Measurements from ENCODE around the gene CD44. TPM values are rescaled to one million over a fixed set of nuclear protein-coding genes. Genes with fewer than 3 reads are reported as not detected.

CD44 gene
- total RNA-seq, 1 experiment from 2014 or later: 61.4 TPM

DNA sequence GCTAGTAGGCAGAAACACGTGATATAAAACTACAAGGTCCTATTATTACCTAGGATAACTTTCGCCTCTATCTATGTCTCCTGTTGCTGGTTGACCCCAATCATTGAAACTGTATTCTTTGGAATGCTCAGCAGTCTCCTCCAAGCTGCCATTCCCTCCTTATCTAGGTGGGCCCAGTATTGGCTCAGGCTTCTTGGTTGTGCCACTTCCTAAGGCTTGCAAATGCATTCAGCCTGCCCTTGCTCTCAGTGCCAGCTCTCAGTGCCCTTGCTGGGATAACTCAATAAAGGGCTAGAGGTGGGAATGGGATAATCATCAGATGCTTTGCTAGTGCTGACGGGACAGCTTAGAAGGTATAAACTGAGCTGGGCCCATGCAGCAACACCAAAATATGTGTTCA is 13.6 kb downstream of the CD44 start:
- peaks cover 35% of the 10 kb centered on the region for H3K4me1 ChIP-seq
- no peaks in the 10 kb centered on the region for H3K27me3 ChIP-seq (replicated peaks; ENCODE audit: control insufficient read depth, insufficient read depth, low read length)
- BruUV-seq (replicated peaks): no TSS peak
- Mint-ChIP-seq H3K36me3 (ENCODE audit: insufficient read depth, unreplicated experiment) (no peaks in the 10 kb centered on the region), H3K4me1 (ENCODE audit: low read depth, unreplicated experiment) (peaks cover 30% of the 10 kb centered on the region), H3K27me3 (ENCODE audit: insufficient read depth, unreplicated experiment) (no peaks in the 10 kb centered on the region), H3K27ac (ENCODE audit: unreplicated experiment) (peak overlapping the region; percentile 80), H3K9me3 (ENCODE audit: unreplicated experiment) (no peaks in the 10 kb centered on the region), H3K4me3 (ENCODE audit: unreplicated experiment) (no peak overlapping the region)
- CTCF ChIA-PET: interaction anchor here (0.8 to 1.3 kb wide), 3 partner anchors 12 to 670 kb away, joined by 3 to 7 read pairs (median 3); no protein-coding TSS in a partner anchor
- no peak overlapping the region for H3K4me3 ChIP-seq (ENCODE audit: low read depth, low read length)
- POLR2A ChIA-PET: interaction anchor here (0.6 kb wide), 1 partner anchor 544 kb away, joined by 4 read pairs; no protein-coding TSS in a partner anchor
- H3K9me3 ChIP-seq: no peaks in the 10 kb centered on the region
- TF ChIP-seq CTCF (IDR thresholded peaks at IDR 0.05; ENCODE audit: insufficient read depth in 1 of 2, low read depth in 1 of 2, low read length in 1 of 2, severe bottlenecking in 1 of 2, unreplicated experiment in 1 of 2): no peak
- DNase-seq: no peak
- H3K36me3 ChIP-seq (ENCODE audit: control insufficient read depth, insufficient read depth, low read length): no peaks in the 10 kb centered on the region
- intact Hi-C loops (cut with micrococcal nuclease; ENCODE audit: unreplicated experiment): loop anchor here (1.0 to 5.0 kb wide), 4 partner anchors 21 to 250 kb away; no protein-coding TSS in a partner anchor

- intact Hi-C loops (cut with micrococcal nuclease; ENCODE audit: unreplicated experiment): loop anchor here (5.0 kb wide), 3 partner anchors 39 to 249 kb away; no protein-coding TSS in a partner anchor
- no peak overlapping the region for H3K4me3 ChIP-seq (ENCODE audit: low read depth, low read length)
- H3K4me1 Mint-ChIP-seq (ENCODE audit: low read depth, unreplicated experiment): peaks cover 30% of the 10 kb centered on the region
- no peaks in the 10 kb centered on the region for H3K27me3 ChIP-seq (replicated peaks; ENCODE audit: control insufficient read depth, insufficient read depth, low read length)
- no peak overlapping the region for H3K4me3 Mint-ChIP-seq (ENCODE audit: unreplicated experiment)
- no peaks in the 10 kb centered on the region for H3K27me3 Mint-ChIP-seq (ENCODE audit: insufficient read depth, unreplicated experiment)
- POLR2A ChIA-PET: no interaction called here
- H3K9me3 Mint-ChIP-seq (ENCODE audit: unreplicated experiment): no peaks in the 10 kb centered on the region
- H3K4me1 ChIP-seq: peaks cover 35% of the 10 kb centered on the region
- CTCF ChIA-PET: no interaction called here
- no peaks in the 10 kb centered on the region for H3K36me3 ChIP-seq (ENCODE audit: control insufficient read depth, insufficient read depth, low read length)
- no peaks in the 10 kb centered on the region for H3K36me3 Mint-ChIP-seq (ENCODE audit: insufficient read depth, unreplicated experiment)
- no peak for TF ChIP-seq CTCF (IDR thresholded peaks at IDR 0.05; ENCODE audit: insufficient read depth in 1 of 2, low read depth in 1 of 2, low read length in 1 of 2, severe bottlenecking in 1 of 2, unreplicated experiment in 1 of 2)
- no TSS peak for BruUV-seq (replicated peaks)
- H3K27ac Mint-ChIP-seq (ENCODE audit: unreplicated experiment): peak overlapping the region; percentile 80
- no peaks in the 10 kb centered on the region for H3K9me3 ChIP-seq
- DNase-seq: no peak
These were observed 14.3 kb downstream of the CD44 start for GRCh38 chr11:35153280-35153679.

DNA sequence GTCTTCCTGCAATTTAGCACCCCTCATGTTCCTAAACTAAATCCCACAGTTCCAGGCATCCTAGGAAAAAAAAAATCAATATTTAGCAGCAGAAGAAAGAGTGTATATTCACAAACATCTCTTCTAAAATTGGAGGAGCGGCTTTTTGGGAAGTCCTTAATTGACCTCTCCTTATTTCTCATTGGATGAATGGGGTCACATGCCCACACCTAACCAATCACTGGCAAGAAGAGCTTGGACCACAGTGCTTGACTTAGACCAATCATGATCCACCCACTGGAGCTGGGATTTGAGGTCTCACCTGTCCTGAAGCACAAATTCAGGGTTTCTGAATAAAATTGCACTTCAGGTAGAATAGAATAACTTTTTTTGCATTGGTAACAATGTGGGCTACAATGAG is 16.0 kb downstream of the CD44 start:
- TF ChIP-seq CTCF (IDR thresholded peaks at IDR 0.05; ENCODE audit: insufficient read depth in 1 of 2, low read depth in 1 of 2, low read length in 1 of 2, severe bottlenecking in 1 of 2, unreplicated experiment in 1 of 2): no peak
- no peak overlapping the region for H3K4me3 Mint-ChIP-seq (ENCODE audit: unreplicated experiment)
- H3K27me3 ChIP-seq (replicated peaks; ENCODE audit: control insufficient read depth, insufficient read depth, low read length): no peaks in the 10 kb centered on the region
- intact Hi-C loops (cut with micrococcal nuclease; ENCODE audit: unreplicated experiment): loop anchor here (5.0 kb wide), 3 partner anchors 37 to 247 kb away; no protein-coding TSS in a partner anchor
- H3K9me3 Mint-ChIP-seq (ENCODE audit: unreplicated experiment): no peaks in the 10 kb centered on the region
- POLR2A ChIA-PET: no interaction called here
- CTCF ChIA-PET: no interaction called here
- DNase-seq: no peak
- no peaks in the 10 kb centered on the region for H3K36me3 ChIP-seq (ENCODE audit: control insufficient read depth, insufficient read depth, low read length)
- H3K27me3 Mint-ChIP-seq (ENCODE audit: insufficient read depth, unreplicated experiment): no peaks in the 10 kb centered on the region
- BruUV-seq (replicated peaks): no TSS peak
- peaks cover 30% of the 10 kb centered on the region for H3K4me1 Mint-ChIP-seq (ENCODE audit: low read depth, unreplicated experiment)
- no peaks in the 10 kb centered on the region for H3K36me3 Mint-ChIP-seq (ENCODE audit: insufficient read depth, unreplicated experiment)
- H3K4me3 ChIP-seq (ENCODE audit: low read depth, low read length): no peak overlapping the region
- no peaks in the 10 kb centered on the region for H3K9me3 ChIP-seq
- peaks cover 35% of the 10 kb centered on the region for H3K4me1 ChIP-seq
- H3K27ac Mint-ChIP-seq (ENCODE audit: unreplicated experiment): no peak overlapping the region

All from Caco-2 (cell line).